Measurements from ENCODE around the gene CLMP. TPM values are rescaled to one million over a fixed set of nuclear protein-coding genes. Genes with fewer than 3 reads are reported as not detected.

The CLMP gene
- total RNA-seq, 1 experiment from 2014 or later, result 3.2 TPM

DNA sequence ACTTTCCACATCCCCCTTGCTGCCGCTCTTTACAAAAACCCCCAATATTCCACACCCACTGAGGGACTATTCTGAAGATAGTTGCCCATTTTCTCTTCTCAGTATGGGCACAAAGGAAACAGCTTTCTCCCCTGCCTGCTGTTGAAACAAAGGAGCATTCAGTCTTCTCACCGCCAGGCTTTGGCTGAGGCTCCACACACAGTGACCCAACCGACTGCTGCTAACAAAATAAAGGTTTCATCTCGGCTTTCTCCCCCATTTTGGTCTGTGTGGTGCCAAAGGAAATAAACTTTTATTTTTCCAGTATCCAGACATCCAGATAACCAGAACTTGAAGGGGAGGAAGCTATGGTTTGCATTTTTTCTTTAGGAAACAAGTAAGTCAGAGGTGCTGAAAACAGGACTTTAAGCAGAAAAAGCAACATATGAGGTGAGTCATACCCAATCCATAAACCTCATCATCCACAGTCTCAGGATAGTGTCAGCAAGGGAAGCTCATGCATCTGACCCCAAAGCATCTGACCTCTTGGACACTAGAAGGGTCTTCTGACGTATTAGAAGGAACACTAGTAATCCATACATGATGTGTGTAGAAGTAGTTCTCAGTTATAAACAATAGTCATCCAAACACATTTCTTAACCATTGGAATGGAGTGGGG is 6.4 kb downstream of the CLMP start:
- RAD21 ChIA-PET (ENCODE audit: low non-redundant PET in 1 of 2, low total read pairs in 2 of 2, uncharacterized antibody in 2 of 2, unreplicated experiment in 2 of 2), result no interaction called here
- H3K4me3 ChIP-seq (replicated peaks in 1 of 2; ENCODE audit: low read depth in 1 of 2, low read length in 2 of 2), result no peak overlapping the region
- TF ChIP-seq SRF (IDR thresholded peaks at IDR 0.05; ENCODE audit: low read depth) (no peak), FOSL1 (IDR thresholded peaks at IDR 0.05; ENCODE audit: low read depth) (no peak), YY1 (IDR thresholded peaks at IDR 0.05; ENCODE audit: extremely low read depth, insufficient replicate concordance, low read depth, low read length) (no peak), SIN3A (IDR thresholded peaks at IDR 0.05; ENCODE audit: low read depth) (no peak), CEBPB (IDR thresholded peaks at IDR 0.05; ENCODE audit: low read depth) (no peak), EZH2 (IDR thresholded peaks at IDR 0.05) (no peak), JUND (IDR thresholded peaks at IDR 0.05) (no peak), CBX3 (IDR thresholded peaks at IDR 0.05; ENCODE audit: low read depth) (no peak), ZNF274 (IDR thresholded peaks at IDR 0.05; ENCODE audit: low read depth, low read length) (no peak), EZH2phosphoT487 (IDR thresholded peaks at IDR 0.05; ENCODE audit: borderline replicate concordance) (no peak), SP1 (IDR thresholded peaks at IDR 0.05; ENCODE audit: low read depth) (no peak), TCF7L2 (IDR thresholded peaks at IDR 0.05; ENCODE audit: borderline replicate concordance, extremely low read depth, insufficient read depth, insufficient read length) (no peak)
- TF ChIP-seq, protein P1, sequence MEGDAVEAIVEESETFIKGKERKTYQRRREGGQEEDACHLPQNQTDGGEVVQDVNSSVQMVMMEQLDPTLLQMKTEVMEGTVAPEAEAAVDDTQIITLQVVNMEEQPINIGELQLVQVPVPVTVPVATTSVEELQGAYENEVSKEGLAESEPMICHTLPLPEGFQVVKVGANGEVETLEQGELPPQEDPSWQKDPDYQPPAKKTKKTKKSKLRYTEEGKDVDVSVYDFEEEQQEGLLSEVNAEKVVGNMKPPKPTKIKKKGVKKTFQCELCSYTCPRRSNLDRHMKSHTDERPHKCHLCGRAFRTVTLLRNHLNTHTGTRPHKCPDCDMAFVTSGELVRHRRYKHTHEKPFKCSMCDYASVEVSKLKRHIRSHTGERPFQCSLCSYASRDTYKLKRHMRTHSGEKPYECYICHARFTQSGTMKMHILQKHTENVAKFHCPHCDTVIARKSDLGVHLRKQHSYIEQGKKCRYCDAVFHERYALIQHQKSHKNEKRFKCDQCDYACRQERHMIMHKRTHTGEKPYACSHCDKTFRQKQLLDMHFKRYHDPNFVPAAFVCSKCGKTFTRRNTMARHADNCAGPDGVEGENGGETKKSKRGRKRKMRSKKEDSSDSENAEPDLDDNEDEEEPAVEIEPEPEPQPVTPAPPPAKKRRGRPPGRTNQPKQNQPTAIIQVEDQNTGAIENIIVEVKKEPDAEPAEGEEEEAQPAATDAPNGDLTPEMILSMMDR (IDR thresholded peaks at IDR 0.05 in 2 of 3, conservative IDR thresholded peaks at IDR 0.05 in 1 of 3; ENCODE audit: borderline replicate concordance in 1 of 3, insufficient read depth in 1 of 3, low read depth in 2 of 3, low read length in 2 of 3), result no peak
- TF ChIP-seq, protein P2, sequence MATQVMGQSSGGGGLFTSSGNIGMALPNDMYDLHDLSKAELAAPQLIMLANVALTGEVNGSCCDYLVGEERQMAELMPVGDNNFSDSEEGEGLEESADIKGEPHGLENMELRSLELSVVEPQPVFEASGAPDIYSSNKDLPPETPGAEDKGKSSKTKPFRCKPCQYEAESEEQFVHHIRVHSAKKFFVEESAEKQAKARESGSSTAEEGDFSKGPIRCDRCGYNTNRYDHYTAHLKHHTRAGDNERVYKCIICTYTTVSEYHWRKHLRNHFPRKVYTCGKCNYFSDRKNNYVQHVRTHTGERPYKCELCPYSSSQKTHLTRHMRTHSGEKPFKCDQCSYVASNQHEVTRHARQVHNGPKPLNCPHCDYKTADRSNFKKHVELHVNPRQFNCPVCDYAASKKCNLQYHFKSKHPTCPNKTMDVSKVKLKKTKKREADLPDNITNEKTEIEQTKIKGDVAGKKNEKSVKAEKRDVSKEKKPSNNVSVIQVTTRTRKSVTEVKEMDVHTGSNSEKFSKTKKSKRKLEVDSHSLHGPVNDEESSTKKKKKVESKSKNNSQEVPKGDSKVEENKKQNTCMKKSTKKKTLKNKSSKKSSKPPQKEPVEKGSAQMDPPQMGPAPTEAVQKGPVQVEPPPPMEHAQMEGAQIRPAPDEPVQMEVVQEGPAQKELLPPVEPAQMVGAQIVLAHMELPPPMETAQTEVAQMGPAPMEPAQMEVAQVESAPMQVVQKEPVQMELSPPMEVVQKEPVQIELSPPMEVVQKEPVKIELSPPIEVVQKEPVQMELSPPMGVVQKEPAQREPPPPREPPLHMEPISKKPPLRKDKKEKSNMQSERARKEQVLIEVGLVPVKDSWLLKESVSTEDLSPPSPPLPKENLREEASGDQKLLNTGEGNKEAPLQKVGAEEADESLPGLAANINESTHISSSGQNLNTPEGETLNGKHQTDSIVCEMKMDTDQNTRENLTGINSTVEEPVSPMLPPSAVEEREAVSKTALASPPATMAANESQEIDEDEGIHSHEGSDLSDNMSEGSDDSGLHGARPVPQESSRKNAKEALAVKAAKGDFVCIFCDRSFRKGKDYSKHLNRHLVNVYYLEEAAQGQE (IDR thresholded peaks at IDR 0.05; ENCODE audit: low read depth), result no peak
- TF ChIP-seq, protein P3, sequence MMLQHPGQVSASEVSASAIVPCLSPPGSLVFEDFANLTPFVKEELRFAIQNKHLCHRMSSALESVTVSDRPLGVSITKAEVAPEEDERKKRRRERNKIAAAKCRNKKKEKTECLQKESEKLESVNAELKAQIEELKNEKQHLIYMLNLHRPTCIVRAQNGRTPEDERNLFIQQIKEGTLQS (IDR thresholded peaks at IDR 0.05), result no peak
- TF ChIP-seq, protein P4, sequence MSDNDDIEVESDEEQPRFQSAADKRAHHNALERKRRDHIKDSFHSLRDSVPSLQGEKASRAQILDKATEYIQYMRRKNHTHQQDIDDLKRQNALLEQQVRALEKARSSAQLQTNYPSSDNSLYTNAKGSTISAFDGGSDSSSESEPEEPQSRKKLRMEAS (IDR thresholded peaks at IDR 0.05), result no peak
- TF ChIP-seq, protein P5, sequence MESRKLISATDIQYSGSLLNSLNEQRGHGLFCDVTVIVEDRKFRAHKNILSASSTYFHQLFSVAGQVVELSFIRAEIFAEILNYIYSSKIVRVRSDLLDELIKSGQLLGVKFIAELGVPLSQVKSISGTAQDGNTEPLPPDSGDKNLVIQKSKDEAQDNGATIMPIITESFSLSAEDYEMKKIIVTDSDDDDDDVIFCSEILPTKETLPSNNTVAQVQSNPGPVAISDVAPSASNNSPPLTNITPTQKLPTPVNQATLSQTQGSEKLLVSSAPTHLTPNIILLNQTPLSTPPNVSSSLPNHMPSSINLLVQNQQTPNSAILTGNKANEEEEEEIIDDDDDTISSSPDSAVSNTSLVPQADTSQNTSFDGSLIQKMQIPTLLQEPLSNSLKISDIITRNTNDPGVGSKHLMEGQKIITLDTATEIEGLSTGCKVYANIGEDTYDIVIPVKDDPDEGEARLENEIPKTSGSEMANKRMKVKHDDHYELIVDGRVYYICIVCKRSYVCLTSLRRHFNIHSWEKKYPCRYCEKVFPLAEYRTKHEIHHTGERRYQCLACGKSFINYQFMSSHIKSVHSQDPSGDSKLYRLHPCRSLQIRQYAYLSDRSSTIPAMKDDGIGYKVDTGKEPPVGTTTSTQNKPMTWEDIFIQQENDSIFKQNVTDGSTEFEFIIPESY (IDR thresholded peaks at IDR 0.05; ENCODE audit: extremely low read depth, insufficient replicate concordance, low read length), result no peak
- BruUV-seq (replicated peaks), result no TSS peak
- peaks cover 0 to 18% of the 10 kb centered on the region in 2 experiments; a peak in 2 of 4 replicates for H3K4me1 ChIP-seq (ENCODE audit: control insufficient read depth in 1 of 2, insufficient read depth in 2 of 2, low read length in 2 of 2)
- CTCF ChIA-PET, result no interaction called here
- H3K9ac ChIP-seq (ENCODE audit: low read length), result no peak overlapping the region
- H3K9me3 ChIP-seq (ENCODE audit: control insufficient read depth in 1 of 2, insufficient read depth in 1 of 2, low read depth in 1 of 2, low read length in 2 of 2), result no peaks in the 10 kb centered on the region
- H3K79me2 ChIP-seq (ENCODE audit: insufficient read depth, low read length), result no peaks in the 10 kb centered on the region
- DNase-seq (ENCODE audit: low read depth, low spot score) (no peak), ATAC-seq (0 out of 2 replicates have a peak, but pooled peaks have one; percentile 33)
- no peaks in the 10 kb centered on the region for H3K9me2 ChIP-seq (ENCODE audit: insufficient read depth)
- intact Hi-C loops (cut with micrococcal nuclease), result no loop called here
- POLR2A ChIA-PET, result no interaction called here
- H2AFZ ChIP-seq (ENCODE audit: low read depth, low read length, poor library complexity, severe bottlenecking), result no peak overlapping the region
- no peaks in the 10 kb centered on the region for H3K27me3 ChIP-seq (ENCODE audit: insufficient read depth, low read length)
- H3K4me2 ChIP-seq (ENCODE audit: low read length), result 0 out of 2 replicates have a peak overlapping the region, but pooled peaks have one; percentile 2
- no peaks in the 10 kb centered on the region for H3K36me3 ChIP-seq (ENCODE audit: control insufficient read depth in 1 of 2, insufficient read depth in 2 of 2, low read length in 2 of 2)
- H4K20me1 ChIP-seq (ENCODE audit: insufficient read depth), result no peaks in the 10 kb centered on the region
- no peak overlapping the region for H3K27ac ChIP-seq (ENCODE audit: low read depth, low read length)

All from HCT116 (cell line).